Measurements from ENCODE around the gene HOXC12. TPM values are rescaled to one million over a fixed set of nuclear protein-coding genes. Genes with fewer than 3 reads are reported as not detected.

Gene HOXC12
- total RNA-seq, 1 donor from 2014 or later = not detected

- no peak for DNase-seq (ENCODE audit: low spot score in 2 of 2, unreplicated experiment in 2 of 2)
- H3K36me3 Mint-ChIP-seq = peaks cover 3% of the 10 kb centered on the region
- peak overlapping the region; percentile 8 for H3K27ac Mint-ChIP-seq
- TF ChIP-seq, protein P1, sequence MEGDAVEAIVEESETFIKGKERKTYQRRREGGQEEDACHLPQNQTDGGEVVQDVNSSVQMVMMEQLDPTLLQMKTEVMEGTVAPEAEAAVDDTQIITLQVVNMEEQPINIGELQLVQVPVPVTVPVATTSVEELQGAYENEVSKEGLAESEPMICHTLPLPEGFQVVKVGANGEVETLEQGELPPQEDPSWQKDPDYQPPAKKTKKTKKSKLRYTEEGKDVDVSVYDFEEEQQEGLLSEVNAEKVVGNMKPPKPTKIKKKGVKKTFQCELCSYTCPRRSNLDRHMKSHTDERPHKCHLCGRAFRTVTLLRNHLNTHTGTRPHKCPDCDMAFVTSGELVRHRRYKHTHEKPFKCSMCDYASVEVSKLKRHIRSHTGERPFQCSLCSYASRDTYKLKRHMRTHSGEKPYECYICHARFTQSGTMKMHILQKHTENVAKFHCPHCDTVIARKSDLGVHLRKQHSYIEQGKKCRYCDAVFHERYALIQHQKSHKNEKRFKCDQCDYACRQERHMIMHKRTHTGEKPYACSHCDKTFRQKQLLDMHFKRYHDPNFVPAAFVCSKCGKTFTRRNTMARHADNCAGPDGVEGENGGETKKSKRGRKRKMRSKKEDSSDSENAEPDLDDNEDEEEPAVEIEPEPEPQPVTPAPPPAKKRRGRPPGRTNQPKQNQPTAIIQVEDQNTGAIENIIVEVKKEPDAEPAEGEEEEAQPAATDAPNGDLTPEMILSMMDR (IDR thresholded peaks at IDR 0.05; ENCODE audit: unreplicated experiment) = no peak
- H3K4me3 Mint-ChIP-seq = peak overlapping the region; percentile 71
- H3K9me3 Mint-ChIP-seq = no peaks in the 10 kb centered on the region
- peaks cover 34% of the 10 kb centered on the region for H3K4me1 Mint-ChIP-seq
- peaks cover 96% of the 10 kb centered on the region for H3K27me3 Mint-ChIP-seq (ENCODE audit: low read depth)
Measured at GRCh38 chr12:54004841-54005530, 50.3 kb downstream of the HOXC12 start.

DNA sequence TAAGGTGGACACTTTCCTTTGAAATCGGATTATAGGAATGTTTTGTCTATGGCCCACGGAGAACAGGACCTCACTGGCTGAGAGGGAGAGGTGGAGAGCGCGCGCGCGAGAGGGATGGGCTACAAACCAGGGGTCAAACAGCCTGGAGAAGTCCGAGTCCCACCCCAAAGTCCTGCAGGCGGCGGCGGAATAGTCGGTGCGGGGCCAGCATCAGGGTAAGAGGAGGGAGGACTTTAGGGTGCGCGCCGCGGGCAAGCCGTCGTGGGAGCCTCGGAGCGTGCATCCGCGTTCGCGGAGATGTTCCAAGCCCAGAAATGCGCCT, 50.8 kb downstream of the HOXC12 start:
- peak overlapping the region; percentile 8 for H3K27ac Mint-ChIP-seq
- peaks cover 36% of the 10 kb centered on the region for H3K4me1 Mint-ChIP-seq
- H3K36me3 Mint-ChIP-seq = peaks cover 3% of the 10 kb centered on the region
- DNase-seq (ENCODE audit: low spot score in 2 of 2, unreplicated experiment in 2 of 2) = no peak
- TF ChIP-seq, protein P1 (IDR thresholded peaks at IDR 0.05; ENCODE audit: unreplicated experiment) = no peak
- peaks cover 96% of the 10 kb centered on the region for H3K27me3 Mint-ChIP-seq (ENCODE audit: low read depth)
- peak overlapping the region; percentile 71 for H3K4me3 Mint-ChIP-seq
- no peaks in the 10 kb centered on the region for H3K9me3 Mint-ChIP-seq

- H3K27ac Mint-ChIP-seq = peak overlapping the region; percentile 79
- H3K4me1 Mint-ChIP-seq = peaks cover 40% of the 10 kb centered on the region
- TF ChIP-seq, protein P1 (IDR thresholded peaks at IDR 0.05; ENCODE audit: unreplicated experiment) = peak; percentile 99
- H3K9me3 Mint-ChIP-seq = no peaks in the 10 kb centered on the region
- peaks cover 96% of the 10 kb centered on the region for H3K27me3 Mint-ChIP-seq (ENCODE audit: low read depth)
- DNase-seq (ENCODE audit: low spot score in 2 of 2, unreplicated experiment in 2 of 2) = peak; percentile 80 to 95
- H3K4me3 Mint-ChIP-seq = peak overlapping the region; percentile 71
- peaks cover 3% of the 10 kb centered on the region for H3K36me3 Mint-ChIP-seq
Measured at GRCh38 chr12:54005853-54006558, 51.3 kb downstream of the HOXC12 start.

DNA sequence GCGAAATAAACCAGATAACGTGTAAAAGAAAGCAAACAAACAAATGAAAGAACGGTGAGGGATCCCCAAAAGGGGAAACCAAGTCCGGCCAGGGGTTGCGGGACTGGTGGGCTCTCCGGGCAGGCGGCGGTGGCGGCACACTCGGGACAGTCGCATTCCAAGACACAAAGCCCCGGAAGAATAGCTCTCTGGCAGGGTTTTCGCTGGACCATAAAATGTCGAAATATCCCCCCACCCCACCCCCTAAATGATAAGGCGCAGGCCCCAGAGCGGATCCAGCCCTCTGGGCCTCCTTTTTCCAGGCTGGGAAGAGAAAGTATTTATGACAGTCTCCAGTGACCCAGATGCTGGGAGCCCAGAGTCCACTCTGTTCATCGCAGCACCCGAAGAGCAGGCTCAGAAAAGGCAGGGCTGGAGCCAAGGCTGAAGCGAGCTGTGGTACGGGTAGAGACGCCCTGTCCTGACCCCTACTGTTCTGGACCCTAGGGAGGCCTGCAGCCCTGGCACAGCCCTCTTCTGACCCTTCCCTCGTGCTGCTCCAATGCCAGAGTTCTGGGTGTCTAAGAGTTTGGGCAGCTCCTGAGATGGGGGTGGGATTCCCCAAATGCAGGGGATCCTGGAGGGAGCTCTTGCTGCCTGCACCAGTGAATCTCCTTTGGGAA, 52.0 kb downstream of the HOXC12 start:
- Mint-ChIP-seq H3K36me3 (peaks cover 4% of the 10 kb centered on the region), H3K27me3 (ENCODE audit: low read depth) (peaks cover 96% of the 10 kb centered on the region), H3K9me3 (no peaks in the 10 kb centered on the region), H3K4me1 (peaks cover 46% of the 10 kb centered on the region), H3K27ac (peak overlapping the region; percentile 26), H3K4me3 (peak overlapping the region; percentile 71)
- DNase-seq (ENCODE audit: low spot score in 2 of 2, unreplicated experiment in 2 of 2) = no peak
- TF ChIP-seq, protein P1 (IDR thresholded peaks at IDR 0.05; ENCODE audit: unreplicated experiment) = no peak

DNA sequence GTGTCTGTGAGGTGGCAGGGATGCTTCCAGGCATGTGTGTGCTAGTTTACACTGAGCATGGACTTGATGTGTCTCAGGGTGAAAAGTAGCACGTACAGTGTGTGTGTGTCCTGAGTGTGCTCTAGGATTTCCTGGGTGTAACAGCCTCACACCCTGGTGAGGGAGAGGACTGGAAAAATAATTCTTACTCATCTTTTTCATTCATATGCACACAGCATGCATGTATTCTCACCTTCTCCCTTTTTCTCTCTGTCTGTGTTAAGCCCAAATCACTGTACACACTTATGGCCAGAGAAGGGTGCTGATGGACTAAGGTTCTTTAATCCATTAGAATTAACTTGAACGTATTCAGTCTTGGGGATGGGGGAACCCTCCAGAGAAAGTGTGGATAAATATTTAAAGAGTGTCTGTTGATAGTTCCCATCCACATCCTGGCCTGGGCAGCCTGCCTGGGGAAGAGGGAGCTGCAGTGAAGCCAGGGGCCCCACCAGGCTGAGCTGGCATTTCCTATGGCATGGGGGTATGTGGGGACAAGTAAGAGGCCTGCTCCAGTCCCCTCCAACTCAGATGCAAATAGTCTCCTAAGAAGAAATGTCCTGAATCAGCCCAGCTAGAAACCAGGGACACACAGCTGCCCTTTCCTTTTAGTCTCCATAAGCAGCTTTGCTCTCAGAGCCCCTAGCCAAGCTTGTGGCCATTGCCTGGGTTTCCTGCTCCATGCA, 53.0 kb downstream of the HOXC12 start:
- TF ChIP-seq, protein P1 (IDR thresholded peaks at IDR 0.05; ENCODE audit: unreplicated experiment) = no peak
- Mint-ChIP-seq H3K4me1 (peaks cover 44% of the 10 kb centered on the region), H3K9me3 (no peaks in the 10 kb centered on the region), H3K36me3 (peaks cover 2% of the 10 kb centered on the region), H3K27ac (no peak overlapping the region), H3K4me3 (peak overlapping the region; percentile 43), H3K27me3 (ENCODE audit: low read depth) (peaks cover 96% of the 10 kb centered on the region)
- no peak for DNase-seq (ENCODE audit: low spot score in 2 of 2, unreplicated experiment in 2 of 2)
